Right renal pelvis (tissue), 4 donors: ENCODE data around the gene GPHN. TPM values are rescaled to one million over a fixed set of nuclear protein-coding genes. Genes with fewer than 3 reads are reported as not detected.
"Not testable (repeated sequence)": the region's sequence is repeated elsewhere in the genome, so short reads cannot be mapped to it uniquely, and the experiment has no call there.

Source experiments
- DNase-seq, 4 donors: peaks; one replicate each; pipeline ENCODE4 v3.0.0-alpha.2; 2013; ENCODE audit warnings: low read depth in 4 of 4, low spot score in 3 of 4, missing footprints in 1 of 4
- polyA plus RNA-seq, 4 donors: library from polyadenylated mRNA; unstranded; fragments of 120-200 nt; gene quantifications; one replicate each; pipeline ENCODE4 v1.2.1, GENCODE V29; 2013; ENCODE audit not compliant: insufficient read length in 4 of 4

GPHN gene
- polyA plus RNA-seq, 4 donors: 73.3 to 86.0 (median 82.5) TPM

GRCh38 chr14:66498311-66498710 is 9.6 kb upstream of the GPHN start:
- DNase-seq: no peak

DNA sequence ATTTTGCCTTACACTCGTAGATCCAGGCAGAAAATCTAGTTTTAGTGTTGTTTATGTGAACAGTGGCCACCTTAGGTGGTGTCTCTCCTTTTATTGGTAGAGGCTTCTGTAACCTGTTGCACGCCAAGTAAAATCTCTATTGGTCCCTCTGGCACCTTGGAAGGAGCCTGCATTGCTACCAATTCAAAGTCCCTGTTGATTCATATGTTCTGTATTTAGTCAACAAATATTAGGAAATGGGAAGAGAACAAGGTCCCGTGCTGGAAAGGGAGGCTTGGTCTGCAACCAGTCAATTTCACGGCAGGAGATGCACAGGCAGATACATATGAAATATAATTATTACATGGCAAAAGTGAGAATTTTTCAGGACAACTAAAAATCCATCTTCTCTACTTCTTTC is 6.4 kb upstream of the GPHN start:
- no peak for DNase-seq

DNA sequence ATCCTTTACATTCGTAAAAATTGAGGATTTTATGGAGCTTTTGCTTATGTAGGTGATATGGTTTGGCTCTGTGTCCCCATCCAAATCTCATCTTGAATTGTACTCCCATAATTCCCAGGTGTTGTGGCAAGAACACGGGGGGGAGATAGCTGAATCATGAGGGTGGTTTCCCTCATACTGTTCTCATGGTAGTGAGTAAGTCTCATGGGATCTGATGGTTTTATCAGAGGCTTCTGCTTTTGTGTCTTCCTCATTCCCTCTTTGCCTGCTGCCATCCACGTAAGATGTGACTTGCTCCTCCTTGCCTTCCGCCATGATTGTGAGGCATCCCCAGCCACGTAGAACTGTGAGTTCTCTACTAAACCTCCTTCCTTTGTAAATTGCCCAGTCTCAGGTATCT is 5.1 kb upstream of the GPHN start:
- DNase-seq: not testable (repeated sequence)

GRCh38 chr14:66503532-66503931 is 4.4 kb upstream of the GPHN start:
- DNase-seq: no peak

DNA sequence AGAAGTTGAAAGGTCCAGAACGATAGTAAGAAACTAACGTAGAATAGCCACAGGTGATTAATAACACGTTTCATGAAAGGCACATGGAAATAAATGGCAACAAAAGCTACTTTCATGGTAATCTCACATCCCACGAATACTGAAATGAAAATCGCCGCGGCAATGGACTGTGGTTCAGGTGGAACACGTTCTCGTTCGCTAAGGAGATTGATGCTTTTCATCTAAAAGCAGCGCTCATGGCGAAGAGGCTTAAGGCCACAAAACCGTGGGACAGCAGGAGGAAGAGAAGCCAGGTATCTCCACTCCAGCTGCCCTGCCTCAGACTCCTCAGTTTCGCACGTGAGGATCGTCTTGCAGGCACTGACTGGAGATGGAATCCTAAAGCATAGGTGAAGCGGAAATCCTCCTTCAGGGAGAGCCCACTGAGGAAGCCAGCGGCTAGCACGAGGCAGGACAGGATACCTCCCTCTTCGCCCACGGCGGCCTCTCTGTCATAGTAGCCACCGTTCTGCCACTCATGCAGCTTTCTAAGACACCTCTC is 696 bp upstream of the GPHN start:
- DNase-seq: peak in 1 of 4 donors; percentile 17

- DNase-seq: no peak
Measured at GRCh38 chr14:66508547-66508845, 549 bp downstream of the GPHN start.

DNA sequence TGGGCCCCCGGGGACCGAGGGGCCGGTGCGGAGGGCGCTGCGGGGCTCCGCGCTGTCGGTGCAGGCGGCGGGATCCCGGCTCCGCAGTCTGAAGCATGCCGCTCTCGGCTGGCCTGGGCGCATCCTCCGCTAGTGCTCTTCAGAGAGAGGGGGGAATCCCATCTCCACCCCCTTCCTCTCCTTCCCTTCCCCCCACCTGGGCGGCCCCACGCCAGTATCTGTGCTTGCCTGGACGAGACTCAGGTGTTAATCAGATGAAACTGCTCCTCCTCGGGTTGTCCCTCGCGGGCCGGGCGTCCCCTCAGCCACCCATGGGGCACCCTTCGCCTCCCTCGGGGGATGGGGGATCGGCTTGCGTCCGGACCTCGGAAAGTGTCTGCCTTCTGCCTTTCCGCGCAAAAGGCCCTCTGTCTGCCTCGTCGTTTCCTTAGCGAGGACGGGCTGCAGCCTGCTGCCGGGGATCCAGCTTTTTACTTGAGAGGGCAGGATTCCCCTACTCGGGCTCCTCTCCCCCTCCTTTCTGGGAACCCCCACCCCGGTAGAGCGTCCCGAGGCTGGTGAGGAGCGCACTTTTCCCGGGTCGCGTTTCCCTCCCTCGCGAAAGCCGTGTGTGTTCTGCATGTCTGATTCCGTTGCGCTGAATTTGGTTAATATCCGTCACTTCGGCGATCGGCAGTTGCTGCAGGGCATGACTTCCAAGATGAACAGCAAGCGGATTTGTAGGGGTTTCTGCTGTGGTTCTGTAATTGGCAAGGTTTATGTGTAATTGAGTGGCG is 1.1 kb downstream of the GPHN start:
- DNase-seq: peak in 1 of 4 donors; percentile 18

GRCh38 chr14:66509874-66510273 is 1.9 kb downstream of the GPHN start:
- no peak for DNase-seq

DNA sequence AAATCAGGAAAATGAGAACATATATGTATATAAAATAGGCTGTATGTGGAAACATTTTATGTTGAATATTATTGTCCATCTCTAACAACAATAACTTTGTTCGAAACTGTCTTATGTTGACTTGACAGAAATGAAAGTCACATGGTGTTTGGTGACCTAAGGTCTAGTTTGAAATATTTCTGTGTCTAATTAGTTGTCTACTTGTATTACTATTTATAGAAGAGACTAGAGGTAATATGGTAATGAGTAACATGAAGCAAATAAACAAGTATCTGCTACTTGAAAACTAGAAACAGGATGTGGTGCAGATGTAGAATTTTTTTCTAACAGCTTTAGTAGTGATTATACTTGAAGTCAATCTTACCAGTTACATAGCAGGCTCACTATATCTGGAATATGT is 3.9 kb downstream of the GPHN start:
- no peak for DNase-seq

- DNase-seq: no peak
Measured at GRCh38 chr14:66514213-66514612, 6.3 kb downstream of the GPHN start.

DNA sequence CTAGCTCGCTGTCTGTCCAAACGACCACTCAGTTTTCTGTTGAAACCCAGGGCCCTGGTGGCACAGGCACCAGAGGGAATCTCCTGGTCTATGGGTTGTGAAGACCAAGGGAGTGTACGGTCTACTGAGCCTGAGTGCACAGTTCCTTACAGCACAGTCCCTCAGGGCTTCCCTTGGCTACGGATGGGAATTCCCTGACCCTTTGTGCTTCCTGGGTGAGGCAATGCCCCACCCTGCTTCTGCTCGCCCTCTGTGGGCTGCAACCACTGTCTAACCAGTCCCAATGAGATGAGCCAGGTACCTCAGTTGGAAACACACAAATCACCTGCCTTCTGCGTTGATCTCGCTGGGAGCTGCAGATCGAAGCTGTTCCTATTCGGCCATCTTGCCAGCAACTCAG is 22.6 kb downstream of the GPHN start:
- no peak for DNase-seq

- DNase-seq: no peak
Measured at GRCh38 chr14:66539034-66539433, 31.1 kb downstream of the GPHN start.

GRCh38 chr14:66540038-66540437 is 32.1 kb downstream of the GPHN start:
- DNase-seq: no peak

- DNase-seq: no peak
Measured at GRCh38 chr14:66541627-66542026, 33.7 kb downstream of the GPHN start.

DNA sequence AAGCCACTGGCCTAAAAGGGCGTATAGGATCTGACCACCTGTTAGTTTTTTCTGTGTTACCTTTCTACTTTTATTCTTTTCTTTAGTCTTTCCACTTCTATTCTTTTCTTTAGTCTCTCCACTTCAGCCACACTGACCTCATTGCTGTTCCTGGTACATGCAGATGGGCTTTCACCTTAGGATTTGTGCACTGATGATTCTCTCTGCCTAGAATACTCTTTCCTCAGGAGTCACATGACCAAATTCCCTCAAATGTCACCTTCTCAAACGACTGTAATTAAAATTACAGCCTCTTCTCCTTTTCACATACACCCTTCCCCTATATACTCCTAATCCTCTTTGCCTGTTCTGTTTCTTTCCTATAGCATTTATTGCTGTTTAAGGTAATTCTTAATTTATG is 36.0 kb downstream of the GPHN start:
- no peak for DNase-seq

GRCh38 chr14:66545191-66545590 is 37.2 kb downstream of the GPHN start:
- not testable (repeated sequence) for DNase-seq

DNA sequence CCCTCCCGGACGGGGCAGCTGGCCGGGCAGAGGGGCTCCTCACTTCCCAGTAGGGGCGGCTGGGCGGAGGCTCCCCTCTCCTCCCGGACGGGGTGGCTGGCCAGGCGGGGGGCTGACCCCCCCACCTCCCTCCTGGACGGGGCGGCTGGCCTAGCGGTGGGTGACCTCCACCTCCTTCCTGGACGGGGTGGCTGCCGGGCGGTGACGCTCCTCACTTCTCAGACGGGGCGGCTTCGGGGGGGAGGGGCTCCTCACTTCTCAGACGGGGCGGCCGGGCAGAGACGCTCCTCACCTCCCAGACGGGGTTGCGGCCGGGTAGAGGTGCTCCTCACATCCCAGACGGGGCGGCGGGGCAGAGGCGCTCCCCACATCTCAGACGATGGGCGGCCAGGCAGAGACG is 37.8 kb downstream of the GPHN start:
- not testable (repeated sequence) for DNase-seq

GRCh38 chr14:66563731-66564130 is 55.8 kb downstream of the GPHN start:
- DNase-seq: no peak

GRCh38 chr14:66568220-66568619 is 60.3 kb downstream of the GPHN start:
- DNase-seq: no peak

GRCh38 chr14:66572826-66573225 is 64.9 kb downstream of the GPHN start:
- DNase-seq: no peak

DNA sequence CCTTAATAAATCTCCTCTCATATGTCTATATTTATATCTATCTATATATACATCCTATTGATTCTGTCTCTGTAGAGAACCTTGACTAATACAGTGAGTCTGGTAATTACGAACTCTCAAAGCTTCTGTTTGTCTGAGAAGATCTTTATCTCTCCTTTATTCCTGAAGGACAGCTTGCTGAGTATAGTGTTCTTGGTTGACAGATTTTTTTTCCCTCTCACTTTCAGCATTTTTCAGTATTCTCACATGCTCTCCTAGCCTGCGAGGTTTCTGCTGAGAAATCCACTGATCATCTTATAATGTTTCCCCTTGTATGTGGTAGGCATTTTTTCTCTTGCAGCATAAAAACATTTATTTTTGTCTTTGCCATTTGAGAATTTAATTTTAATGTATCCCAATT is 67.1 kb downstream of the GPHN start:
- DNase-seq: no peak

DNA sequence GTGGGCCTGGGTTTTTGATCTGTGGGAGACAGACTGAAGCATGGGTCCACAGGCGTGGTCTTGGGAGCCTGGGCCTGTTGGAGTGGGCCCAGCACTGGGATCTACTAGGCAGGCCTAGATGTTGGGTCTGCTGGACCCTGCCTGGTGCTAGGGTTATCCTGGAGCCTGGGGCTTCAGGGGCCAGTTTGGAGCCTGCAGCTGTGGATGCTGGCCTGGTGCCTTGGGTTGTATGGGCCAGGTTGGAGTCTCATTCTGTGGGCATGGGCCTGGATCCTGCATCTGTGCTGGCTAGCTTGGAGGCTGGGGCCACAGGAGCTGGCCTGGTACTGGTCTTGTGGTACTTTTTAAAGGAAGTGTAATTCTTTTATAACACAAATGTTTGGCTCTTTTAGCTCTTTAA is 68.0 kb downstream of the GPHN start:
- DNase-seq: no peak

DNA sequence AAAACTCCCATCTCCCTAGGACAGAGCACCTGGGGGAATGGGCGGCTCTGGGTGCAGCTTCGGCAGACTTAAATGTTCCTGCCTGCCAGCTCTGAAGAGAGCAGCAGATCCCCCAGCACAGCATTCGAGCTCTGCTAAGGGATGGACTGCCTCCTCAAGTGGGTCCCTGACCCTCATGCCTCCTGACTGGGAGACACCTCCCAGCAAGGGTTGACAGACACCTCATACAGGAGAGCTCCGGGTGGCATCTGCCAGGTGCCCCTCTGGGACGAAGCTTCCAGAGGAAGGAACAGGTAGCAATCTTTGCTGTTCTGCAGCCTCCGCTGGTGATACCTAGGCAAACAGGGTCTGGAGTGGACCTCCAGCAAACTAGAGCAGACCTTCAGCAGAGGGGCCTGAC is 79.8 kb downstream of the GPHN start:
- DNase-seq: not testable (repeated sequence)
